A673 (cell line): ENCODE measurements around the gene CMBL. TPM values are rescaled to one million over a fixed set of nuclear protein-coding genes. Genes with fewer than 3 reads are reported as not detected.

Experiments
- BruUV-seq: library from RNA; stranded (reverse); fragments of 400-500 nt; replicated peaks from 2 replicates; lab custom pipeline; 2021; lab: Mats Ljungman, UMichigan
- CTCF ChIA-PET: fragments of 300-600 bp; sonication (Branson Sonifier 250); formaldehyde crosslinking; loops from one replicate; lab custom pipeline; 2022; ENCODE audit warnings: antibody characterized with exemption; lab: Charles Lee
- POLR2A ChIA-PET: fragments of 300-600 bp; sonication (Branson Sonifier 250); formaldehyde crosslinking; loops from one replicate; lab custom pipeline; 2022; ENCODE audit warnings: antibody characterized with exemption; ENCODE audit not compliant: low non-redundant PET; lab: Charles Lee
- DNase-seq: peaks from one replicate; pipeline ENCODE4 v3.0.0-alpha.2; 2015; ENCODE audit warnings: low spot score
- H3K27ac ChIP-seq: fragments of 200-600 bp; sonication (generic); 2 replicates; pipeline ENCODE4 v1.5.1; 2016; ENCODE audit warnings: mixed run types, low read depth, mild to moderate bottlenecking, mixed read lengths, antibody characterized with exemption, low read length; ENCODE audit not compliant: poor library complexity, severe bottlenecking
- H3K27me3 ChIP-seq: fragments of 200-600 bp; sonication (generic); replicated peaks from 2 replicates; pipeline ENCODE4 v1.6.1; 2017; ENCODE audit warnings: mixed run types, low read depth, mild to moderate bottlenecking, mixed read lengths, antibody characterized with exemption, low read length; ENCODE audit not compliant: insufficient read depth, poor library complexity
- H3K36me3 ChIP-seq: fragments of 200-600 bp; sonication (generic); 2 replicates; pipeline ENCODE4 v1.6.1; 2016; ENCODE audit warnings: mixed run types, mild to moderate bottlenecking, mixed read lengths, antibody characterized with exemption, low read length; ENCODE audit not compliant: insufficient read depth, poor library complexity, severe bottlenecking
- H3K4me1 ChIP-seq: fragments of 200-600 bp; sonication (generic); 2 replicates; pipeline ENCODE4 v1.6.1; 2017; ENCODE audit warnings: mixed run types, mild to moderate bottlenecking, mixed read lengths, antibody characterized with exemption, low read length; ENCODE audit not compliant: insufficient read depth, poor library complexity, severe bottlenecking
- H3K4me3 ChIP-seq: fragments of 200-600 bp; sonication (generic); 2 replicates; pipeline ENCODE4 v1.5.1; 2016; ENCODE audit warnings: low read depth, mixed run types, mild to moderate bottlenecking, mixed read lengths, low read length; ENCODE audit not compliant: poor library complexity, severe bottlenecking
- H3K9me3 ChIP-seq: fragments of 200-600 bp; sonication (generic); 2 replicates; pipeline ENCODE4 v1.6.1; 2016; ENCODE audit warnings: mixed run types, low read depth, mild to moderate bottlenecking, mixed read lengths, antibody characterized with exemption, low read length; ENCODE audit not compliant: poor library complexity, severe bottlenecking
- CTCF ChIP-seq: fragments of 300-800, 200-600 bp; sonication (generic); conservative IDR thresholded peaks from 2 replicates; pipeline ENCODE4 v1.5.1; 2017; ENCODE audit warnings: low read depth, mild to moderate bottlenecking, antibody characterized with exemption, low read length, moderate library complexity, mixed read lengths
- EZH2 ChIP-seq: fragments of 200-600 bp; sonication (generic); IDR thresholded peaks from 2 replicates; pipeline ENCODE4 v1.6.1; 2017; ENCODE audit warnings: borderline replicate concordance, low read depth, mild to moderate bottlenecking, mixed read lengths, antibody characterized with exemption, low read length; ENCODE audit not compliant: poor library complexity, severe bottlenecking
- intact Hi-C: fragments of 100-400 bp; cut with micrococcal nuclease; formaldehyde crosslinking; loops from one replicate; pipeline ENCODE4 v1.10.0; 2022; ENCODE audit not compliant: unreplicated experiment
- total RNA-seq: library from RNA; stranded (reverse); gene quantifications from 2 replicates; pipeline ENCODE4 v1.2.3, GENCODE V29; 2021

The CMBL gene
- total RNA-seq, 1 experiment from 2014 or later = 17.2 TPM

GRCh38 chr5:10324518-10325370 lies 17.0 kb upstream of the CMBL start:
- Histone ChIP-seq H3K4me3 (no peak overlapping the region), H3K27ac (no peak overlapping the region), H3K36me3 (no peaks in the 10 kb centered on the region), H3K4me1 (no peaks in the 10 kb centered on the region), H3K9me3 (no peaks in the 10 kb centered on the region), H3K27me3 (no peaks in the 10 kb centered on the region)
- POLR2A ChIA-PET = no interaction called here
- BruUV-seq = no TSS peak
- CTCF ChIA-PET = no interaction called here
- no peak for DNase-seq
- intact Hi-C loops = no loop called here
- TF ChIP-seq EZH2 (no peak), CTCF (no peak)

- H3K4me1 ChIP-seq = no peaks in the 10 kb centered on the region
- intact Hi-C loops = no loop called here
- H3K36me3 ChIP-seq = no peaks in the 10 kb centered on the region
- ChIA-PET POLR2A (no interaction called here), CTCF (no interaction called here)
- no peak overlapping the region for H3K4me3 ChIP-seq
- no peaks in the 10 kb centered on the region for H3K27me3 ChIP-seq
- TF ChIP-seq CTCF = no peak
- DNase-seq = no peak
- no peaks in the 10 kb centered on the region for H3K9me3 ChIP-seq
- BruUV-seq = no TSS peak
- H3K27ac ChIP-seq = no peak overlapping the region
Observed at GRCh38 chr5:10323588-10324488, 16.1 kb upstream of the CMBL start.

GRCh38 chr5:10321882-10322281 lies 14.2 kb upstream of the CMBL start:
- Histone ChIP-seq H3K36me3 (no peaks in the 10 kb centered on the region), H3K9me3 (no peaks in the 10 kb centered on the region), H3K4me3 (no peak overlapping the region), H3K27ac (no peak overlapping the region), H3K27me3 (no peaks in the 10 kb centered on the region), H3K4me1 (no peaks in the 10 kb centered on the region)
- no TSS peak for BruUV-seq
- POLR2A ChIA-PET = no interaction called here
- no peak for DNase-seq
- CTCF ChIA-PET = no interaction called here
- no peak for TF ChIP-seq CTCF
- no peak for TF ChIP-seq EZH2
- intact Hi-C loops = no loop called here
